WTC11 (cell line): ENCODE measurements around the gene CAPZB. TPM values are rescaled to one million over a fixed set of nuclear protein-coding genes. Genes with fewer than 3 reads are reported as not detected.

Experiments
- ATAC-seq: fragments of 200-7000 bp; cut with Tn5 transposase; 2 replicates; pipeline ENCODE4 v1.10.0; 2021; ENCODE audit warnings: mild to moderate bottlenecking, moderate library complexity
- CTCF ChIA-PET: fragments of 300-600 bp; sonication (Branson Sonifier 250); formaldehyde crosslinking; loops from one replicate; lab custom pipeline; 2021; ENCODE audit warnings: antibody characterized with exemption; lab: Charles Lee
- POLR2A ChIA-PET: fragments of 350-600 bp; sonication (Branson Sonifier 250); formaldehyde crosslinking; loops from one replicate; lab custom pipeline; 2021; ENCODE audit warnings: antibody characterized with exemption; lab: Charles Lee
- DNase-seq: peaks from one replicate; pipeline ENCODE4 v3.0.0; 2021; ENCODE audit warnings: low spot score
- H3K27ac Mint-ChIP-seq: 2 replicates; pipeline ENCODE4 v1.8.0; 2021; ENCODE audit warnings: mixed read lengths
- H3K27me3 Mint-ChIP-seq: 2 replicates; pipeline ENCODE4 v1.8.0; 2021; ENCODE audit warnings: low read depth, mild to moderate bottlenecking, moderate library complexity, mixed read lengths
- H3K36me3 Mint-ChIP-seq: 2 replicates; pipeline ENCODE4 v1.8.0; 2021; ENCODE audit warnings: mixed read lengths
- H3K4me1 Mint-ChIP-seq: 2 replicates; pipeline ENCODE4 v1.8.0; 2022; ENCODE audit warnings: mixed read lengths
- H3K4me3 Mint-ChIP-seq: 2 replicates; pipeline ENCODE4 v1.8.0; 2021; ENCODE audit warnings: mild to moderate bottlenecking, moderate library complexity, mixed read lengths
- H3K9me3 Mint-ChIP-seq: 2 replicates; pipeline ENCODE4 v1.8.0; 2021; ENCODE audit warnings: mixed read lengths
- AFF4 ChIP-seq: sonication (generic); formaldehyde crosslinking; IDR thresholded peaks from 2 replicates; pipeline ENCODE4 v1.8.1; 2023; ENCODE audit warnings: mild to moderate bottlenecking, missing genetic modification reagents, borderline replicate concordance
- CBFB ChIP-seq: sonication (generic); formaldehyde crosslinking; IDR thresholded peaks from 2 replicates; pipeline ENCODE4 v1.8.1; 2022; ENCODE audit warnings: mild to moderate bottlenecking, low read depth, missing genetic modification reagents
- CDX4 ChIP-seq: fragments of 250-450 bp; sonication (Bioruptor Pico); IDR thresholded peaks from 2 replicates; pipeline ENCODE4 v1.9.0; 2021; ENCODE audit warnings: moderate library complexity, mild to moderate bottlenecking, inconsistent platforms, borderline replicate concordance
- CREB1 ChIP-seq: sonication (generic); formaldehyde crosslinking; IDR thresholded peaks from 2 replicates; pipeline ENCODE4 v1.8.0; 2023; ENCODE audit warnings: mild to moderate bottlenecking, missing genetic modification reagents
- ELF4 ChIP-seq: sonication (generic); formaldehyde crosslinking; IDR thresholded peaks from 2 replicates; pipeline ENCODE4 v1.8.1; 2022; ENCODE audit warnings: low read depth, mild to moderate bottlenecking, moderate library complexity, missing genetic modification reagents
- EMX1 ChIP-seq: fragments of 250-450 bp; sonication (Bioruptor Pico); IDR thresholded peaks from 2 replicates; pipeline ENCODE4 v1.8.0; 2021; ENCODE audit warnings: mild to moderate bottlenecking
- ESRRA ChIP-seq: sonication (generic); formaldehyde crosslinking; IDR thresholded peaks from 2 replicates; pipeline ENCODE4 v1.8.1; 2022; ENCODE audit warnings: mild to moderate bottlenecking, missing genetic modification reagents, borderline replicate concordance
- FOXK1 ChIP-seq: sonication (generic); formaldehyde crosslinking; IDR thresholded peaks from 2 replicates; pipeline ENCODE4 v1.8.0; 2022; ENCODE audit warnings: mild to moderate bottlenecking, moderate library complexity, missing genetic modification reagents
- HMGXB4 ChIP-seq: sonication (generic); formaldehyde crosslinking; IDR thresholded peaks from 2 replicates; pipeline ENCODE4 v1.8.1; 2023; ENCODE audit warnings: mild to moderate bottlenecking, moderate library complexity, missing genetic modification reagents
- JUN ChIP-seq: sonication (generic); formaldehyde crosslinking; IDR thresholded peaks from 2 replicates; pipeline ENCODE4 v1.8.0; 2023; ENCODE audit warnings: mild to moderate bottlenecking, missing genetic modification reagents
- MAX ChIP-seq: sonication (generic); formaldehyde crosslinking; IDR thresholded peaks from 2 replicates; pipeline ENCODE4 v1.8.0; 2022; ENCODE audit warnings: mild to moderate bottlenecking, missing genetic modification reagents
- NFYB ChIP-seq: sonication (generic); formaldehyde crosslinking; conservative IDR thresholded peaks from 2 replicates; pipeline ENCODE4 v1.8.0; 2022; ENCODE audit warnings: low read depth, missing genetic modification reagents
- SOX15 ChIP-seq: fragments of 250-450 bp; sonication (Bioruptor Pico); IDR thresholded peaks from 2 replicates; pipeline ENCODE4 v1.9.0; 2021; ENCODE audit warnings: mild to moderate bottlenecking
- USF2 ChIP-seq: sonication (generic); formaldehyde crosslinking; IDR thresholded peaks from 2 replicates; pipeline ENCODE4 v1.8.1; 2023; ENCODE audit warnings: mild to moderate bottlenecking, missing genetic modification reagents, moderate library complexity
- ZBTB43 ChIP-seq: sonication (generic); formaldehyde crosslinking; IDR thresholded peaks from 2 replicates; pipeline ENCODE4 v1.8.1; 2023; ENCODE audit warnings: mild to moderate bottlenecking, missing genetic modification reagents
- ZNF121 ChIP-seq: sonication (generic); formaldehyde crosslinking; IDR thresholded peaks from 2 replicates; pipeline ENCODE4 v1.8.0; 2023; ENCODE audit warnings: missing genetic modification reagents
- ZNF219 ChIP-seq: sonication (generic); formaldehyde crosslinking; IDR thresholded peaks from 2 replicates; pipeline ENCODE4 v1.8.0; 2023; ENCODE audit warnings: missing genetic modification reagents, mild to moderate bottlenecking, borderline replicate concordance
- ZNF416 ChIP-seq: fragments of 250-450 bp; sonication (Bioruptor Pico); IDR thresholded peaks from 2 replicates; pipeline ENCODE4 v1.9.0; 2021; ENCODE audit warnings: mild to moderate bottlenecking, inconsistent platforms
- total RNA-seq: library from RNA; stranded (reverse); gene quantifications from 3 replicates; pipeline ENCODE4 v1.2.3, GENCODE V29; 2021

CAPZB gene
- total RNA-seq, 1 experiment from 2014 or later: 348 TPM

- POLR2A ChIA-PET: no interaction called here
Observed at GRCh38 chr1:19309123-19309813, 176.1 kb downstream of the CAPZB start.

GRCh38 chr1:19308509-19308907 is 176.8 kb downstream of the CAPZB start:
- no peak for ATAC-seq
- CTCF ChIA-PET: no interaction called here
- POLR2A ChIA-PET: no interaction called here
- Mint-ChIP-seq H3K36me3 (peaks cover 35% of the 10 kb centered on the region), H3K4me3 (no peak overlapping the region), H3K4me1 (peaks cover 13% of the 10 kb centered on the region), H3K9me3 (no peaks in the 10 kb centered on the region), H3K27ac (no peak overlapping the region), H3K27me3 (peaks cover 6% of the 10 kb centered on the region)
- no peak for DNase-seq
- TF ChIP-seq ZNF121 (CRISPR knock-in tag) (no peak), MAX (CRISPR knock-in tag) (no peak), JUN (CRISPR knock-in tag) (no peak), ELF4 (CRISPR knock-in tag) (no peak), CBFB (CRISPR knock-in tag) (no peak), CDX4 (no peak), FOXK1 (CRISPR knock-in tag) (no peak), USF2 (no peak), NFYB (CRISPR knock-in tag) (no peak), CREB1 (no peak), ZNF219 (CRISPR knock-in tag) (no peak)

More at GRCh38 chr1:19309123-19309813, 176.1 kb downstream of the CAPZB start:
- no peak overlapping the region for H3K27ac Mint-ChIP-seq
- peaks cover 13% of the 10 kb centered on the region for H3K4me1 Mint-ChIP-seq
- peaks cover 6% of the 10 kb centered on the region for H3K27me3 Mint-ChIP-seq
- no peak for ATAC-seq
- H3K9me3 Mint-ChIP-seq: no peaks in the 10 kb centered on the region
- TF ChIP-seq ZNF416 (CRISPR knock-in tag) (no peak), CDX4 (no peak), ZBTB43 (CRISPR knock-in tag) (no peak), EMX1 (no peak), SOX15 (CRISPR knock-in tag) (no peak), HMGXB4 (CRISPR knock-in tag) (no peak), ESRRA (CRISPR knock-in tag) (no peak), AFF4 (no peak)
- no peak for DNase-seq
- peaks cover 31% of the 10 kb centered on the region for H3K36me3 Mint-ChIP-seq
- CTCF ChIA-PET: interaction anchor here (1.2 kb wide), 1 partner anchor 40 kb away, joined by 4 read pairs; no protein-coding TSS in a partner anchor
- H3K4me3 Mint-ChIP-seq: no peak overlapping the region
